ENCODE results near the gene STK11IP. TPM values are rescaled to one million over a fixed set of nuclear protein-coding genes. Genes with fewer than 3 reads are reported as not detected.

STK11IP gene
- total and polyA plus RNA-seq, 2 of the 13 experiments (the other 11 are each of a cell fraction or from before 2014, with no cell fraction given): 12.8 to 24.0 TPM

GRCh38 chr2:219598308-219599078 is 836 bp downstream of the STK11IP start:
- no peak for FAIRE-seq
- intact Hi-C loops (cut with micrococcal nuclease; ENCODE audit: unreplicated experiment): loop anchor here (5.0 kb wide), 3 partner anchors 36 to 211 kb away; partner anchors contain the start of genes DNPEP and GMPPA
- ATAC-seq: no peak
- peak overlapping the region; percentile 95 for H3K9ac ChIP-seq (ENCODE audit: insufficient read depth, low read depth, low read length)
- no peaks in the 10 kb centered on the region for H3K9me3 ChIP-seq (ENCODE audit: low read length)
- no peaks in the 10 kb centered on the region for H4K20me1 ChIP-seq (ENCODE audit: insufficient read depth, low read length)
- TSS peak; percentile 84 for BruUV-seq (replicated peaks)
- peak overlapping the region; percentile 98 for H3K4me2 ChIP-seq (ENCODE audit: low read depth, low read length)
- ChIA-PET POLR2A (interaction anchor here (0.7 to 7.6 kb wide), 12 partner anchors 10 to 210 kb away, joined by 3 to 150 read pairs (median 22); partner anchors contain the start of genes CHPF, DNPEP, GMPPA and INHA), CTCF (ENCODE audit: low intra/inter-chr PET ratio, low total read pairs) (interaction anchor here (1.3 to 2.3 kb wide), 2 partner anchors 44 to 57 kb away, joined by 7 to 12 read pairs; no protein-coding TSS in a partner anchor)
- peaks cover 45% of the 10 kb centered on the region for H3K4me1 ChIP-seq (ENCODE audit: insufficient read depth, low read length)
- H3K36me3 ChIP-seq (replicated peaks in 1 of 2; ENCODE audit: control insufficient read depth in 1 of 2, insufficient read depth in 2 of 2, low read length in 2 of 2): peaks cover 9 to 15% of the 10 kb centered on the region in 2 experiments; a peak in 4 of 5 replicates
- in situ Hi-C loops (cut with HindIII; ENCODE audit: extremely low pct_ligation_motif_present, low pct_unique_long_range_greater_than_20kb): loop anchor here (5.0 kb wide), 1 partner anchor 36 kb away; no protein-coding TSS in a partner anchor
- peak overlapping the region; percentile 95 for H3K27ac ChIP-seq (ENCODE audit: extremely low read length, insufficient read depth, low read length)
- peak overlapping the region; percentile 68 for H2AFZ ChIP-seq (ENCODE audit: low read length)
- H3K4me3 ChIP-seq (replicated peaks in 1 of 3; ENCODE audit: insufficient read depth in 1 of 3, low read depth in 2 of 3, low read length in 3 of 3): peak overlapping the region; percentile 72 to 91 (median 74)
- peaks cover 6% of the 10 kb centered on the region for H3K79me2 ChIP-seq (ENCODE audit: insufficient read depth, low read length)
- 18% methylated on average over 9 of the region's 9 CpGs for WGBS (ENCODE audit: low lambda C conversion rate)
- DNase-seq (ENCODE audit: low spot score): no peak
- H3K27me3 ChIP-seq (ENCODE audit: control insufficient read depth in 1 of 2, insufficient read depth in 2 of 2, low read length in 2 of 2): no peaks in the 10 kb centered on the region; a peak in 1 of 5 replicates
- TF ChIP-seq TFAP4 (IDR thresholded peaks at IDR 0.05; ENCODE audit: borderline replicate concordance, low read depth) (no peak), ZNF557 (CRISPR knock-in tag; IDR thresholded peaks at IDR 0.05) (no peak), MED8 (CRISPR knock-in tag; IDR thresholded peaks at IDR 0.05; ENCODE audit: insufficient replicate concordance) (no peak), FOSL1 (CRISPR knock-in tag; IDR thresholded peaks at IDR 0.05; ENCODE audit: borderline replicate concordance) (no peak), MZF1 (CRISPR knock-in tag; IDR thresholded peaks at IDR 0.05; ENCODE audit: borderline replicate concordance) (peak; percentile 22; the same call in 1 of the 2 replicates), ATF3 (CRISPR knock-in tag; IDR thresholded peaks at IDR 0.05) (no peak), CSRNP1 (CRISPR knock-in tag; IDR thresholded peaks at IDR 0.05) (no peak; the same call in 1 of the 2 replicates), ZNF160 (CRISPR knock-in tag; IDR thresholded peaks at IDR 0.05) (0 out of 2 replicates have a peak, but pooled peaks have one; percentile 61), ZNF678 (CRISPR knock-in tag; IDR thresholded peaks at IDR 0.05) (0 out of 2 replicates have a peak, but pooled peaks have one; percentile 78), DMTF1 (CRISPR knock-in tag; IDR thresholded peaks at IDR 0.05) (no peak), IRF2 (CRISPR knock-in tag; IDR thresholded peaks at IDR 0.05) (no peak), NFKBIZ (CRISPR knock-in tag; IDR thresholded peaks at IDR 0.05) (no peak), ZBTB7B (CRISPR knock-in tag; IDR thresholded peaks at IDR 0.05) (0 out of 2 replicates have a peak, but pooled peaks have one; percentile 34), CHD4 (IDR thresholded peaks at IDR 0.05; ENCODE audit: borderline replicate concordance, low read length) (peak; percentile 58; the same call in 1 of the 2 replicates), POGK (CRISPR knock-in tag; conservative IDR thresholded peaks at IDR 0.05) (0 out of 2 replicates have a peak, but pooled peaks have one; percentile 66)

Measured in HepG2 (cell line).